Natural killer cell (primary cell): ENCODE results near the gene PLEKHA1. TPM values are rescaled to one million over a fixed set of nuclear protein-coding genes. Genes with fewer than 3 reads are reported as not detected.

Experiments used
- ATAC-seq, 3 donors: fragments of 150-1000 bp in 2 of 3; fragments of 200-7000 bp in 1 of 3; cut with Tn5 transposase; 1 replicate in 1 of 3; 2 replicates in 2 of 3; pipeline ENCODE4 v1.10.0; 2021; ENCODE audit warnings: mild to moderate bottlenecking in 2 of 3, moderate library complexity in 2 of 3
- DNase-seq, 2 donors: peaks; one replicate each; pipeline versions ENCODE4 v3.0.0 to v3.0.0-alpha.2; 2013 to 2021; ENCODE audit warnings: mixed read lengths in 1 of 2
- H3K27ac ChIP-seq: one replicate; pipeline ENCODE4 v1.5.1; 2013; ENCODE audit warnings: mild to moderate bottlenecking, low read length
- H3K27me3 ChIP-seq: one replicate; pipeline ENCODE4 v1.6.1; 2013; ENCODE audit warnings: low read length; ENCODE audit not compliant: control insufficient read depth, insufficient read depth
- H3K36me3 ChIP-seq: one replicate; pipeline ENCODE4 v1.6.1; 2013; ENCODE audit warnings: low read length; ENCODE audit not compliant: control insufficient read depth, insufficient read depth
- H3K4me1 ChIP-seq: one replicate; pipeline ENCODE4 v1.6.1; 2013; ENCODE audit warnings: low read length; ENCODE audit not compliant: control insufficient read depth, insufficient read depth
- H3K4me3 ChIP-seq: one replicate; pipeline ENCODE4 v1.5.1; 2013; ENCODE audit warnings: low read length
- H3K9me3 ChIP-seq: one replicate; pipeline ENCODE4 v1.6.1; 2013; ENCODE audit warnings: low read length; ENCODE audit not compliant: control insufficient read depth, insufficient read depth
- H3K27ac Mint-ChIP-seq, 2 donors: one replicate each; pipeline ENCODE4 v1.8.0; 2022; ENCODE audit warnings: mild to moderate bottlenecking in 2 of 2, mixed read lengths in 2 of 2, moderate library complexity in 1 of 2
- H3K27me3 Mint-ChIP-seq, 2 donors: one replicate each; pipeline ENCODE4 v1.8.0; 2022; ENCODE audit warnings: low read depth in 2 of 2, mixed read lengths in 2 of 2
- H3K36me3 Mint-ChIP-seq: one replicate; pipeline ENCODE4 v1.8.0; 2022; ENCODE audit warnings: mixed read lengths
- H3K4me1 Mint-ChIP-seq, 2 donors: one replicate each; pipeline ENCODE4 v1.8.0; 2022; ENCODE audit warnings: mixed read lengths in 2 of 2
- H3K4me3 Mint-ChIP-seq: one replicate; pipeline ENCODE4 v1.8.0; 2022; ENCODE audit warnings: mild to moderate bottlenecking, moderate library complexity, mixed read lengths
- H3K9me3 Mint-ChIP-seq, 2 donors: one replicate each; pipeline ENCODE4 v1.8.0; 2022; ENCODE audit warnings: mixed read lengths in 2 of 2
- CTCF ChIP-seq: fragments of 200-600 bp; IDR thresholded peaks from one replicate; pipeline ENCODE4 v1.8.0; 2022; ENCODE audit warnings: antibody characterized with exemption
- WGBS: methylation state at CpG from one replicate; pipeline ENCODE4 v1.1.7; 2013; ENCODE audit warnings: missing lambda C conversion rate; ENCODE audit not compliant: insufficient coverage; 5-methylcytosine and 5-hydroxymethylcytosine counted together
- intact Hi-C: fragments of 100-400 bp; cut with micrococcal nuclease; formaldehyde crosslinking; loops from one replicate; pipeline ENCODE4 v1.14.2; 2022
- total RNA-seq, 4 donors: library from RNA; stranded (reverse); fragments of 120-200 nt in 1 of 4; gene quantifications; one replicate each; pipeline versions ENCODE4 v1.2.3 to v1.2.4, GENCODE V29; 2013 to 2022

The PLEKHA1 gene
- total RNA-seq, 3 donors from 2014 or later (not counting 1 experiment from before 2014, with no cell fraction given), result 45.9 to 64.6 (median 56.1) TPM

- no peaks in the 10 kb centered on the region for H3K9me3 Mint-ChIP-seq
- Histone ChIP-seq H3K4me3 (no peak overlapping the region), H3K9me3 (no peaks in the 10 kb centered on the region), H3K27ac (no peak overlapping the region), H3K4me1 (peaks cover 3% of the 10 kb centered on the region), H3K36me3 (no peaks in the 10 kb centered on the region), H3K27me3 (peaks cover 2% of the 10 kb centered on the region)
- no peak overlapping the region for H3K27ac Mint-ChIP-seq
- intact Hi-C loops, result no loop called here
- H3K4me1 Mint-ChIP-seq, result peaks cover 4% of the 10 kb centered on the region in 2 donors
- no peaks in the 10 kb centered on the region for H3K36me3 Mint-ChIP-seq
- H3K27me3 Mint-ChIP-seq, result peaks cover 34 to 69% of the 10 kb centered on the region in 2 donors
- WGBS, result 78% methylated on average over 6 of the region's 6 CpGs
- no peak for ATAC-seq
- no peak for TF ChIP-seq CTCF
- no peak for DNase-seq
- H3K4me3 Mint-ChIP-seq, result no peak overlapping the region
Observed at GRCh38 chr10:122467701-122468100, 93.2 kb downstream of the PLEKHA1 start.

- DNase-seq (no peak), ATAC-seq (no peak)
- H3K27me3 ChIP-seq, result no peaks in the 10 kb centered on the region
- TF ChIP-seq CTCF, result no peak
- Mint-ChIP-seq H3K36me3 (no peaks in the 10 kb centered on the region), H3K9me3 (no peaks in the 10 kb centered on the region), H3K4me3 (no peak overlapping the region), H3K27ac (no peak overlapping the region), H3K27me3 (peaks cover 27 to 62% of the 10 kb centered on the region in 2 donors), H3K4me1 (no peaks in the 10 kb centered on the region)
- intact Hi-C loops, result no loop called here
- WGBS, result 85% methylated on average over 5 of the region's 5 CpGs
- no peak overlapping the region for H3K4me3 ChIP-seq
- no peaks in the 10 kb centered on the region for H3K4me1 ChIP-seq
- H3K27ac ChIP-seq, result no peak overlapping the region
- no peaks in the 10 kb centered on the region for H3K36me3 ChIP-seq
- no peaks in the 10 kb centered on the region for H3K9me3 ChIP-seq
Observed at GRCh38 chr10:122468307-122468925, 93.9 kb downstream of the PLEKHA1 start.

- no peaks in the 10 kb centered on the region for H3K27me3 ChIP-seq
- no peak overlapping the region for H3K4me3 Mint-ChIP-seq
- no peaks in the 10 kb centered on the region for H3K36me3 ChIP-seq
- peaks cover under 1 to 1% of the 10 kb centered on the region in 2 donors for H3K4me1 Mint-ChIP-seq
- no peak for TF ChIP-seq CTCF
- peaks cover 24 to 61% of the 10 kb centered on the region in 2 donors for H3K27me3 Mint-ChIP-seq
- H3K27ac Mint-ChIP-seq, result no peak overlapping the region
- no peak overlapping the region for H3K4me3 ChIP-seq
- ATAC-seq (no peak), DNase-seq (no peak)
- no peak overlapping the region for H3K27ac ChIP-seq
- no peaks in the 10 kb centered on the region for H3K9me3 ChIP-seq
- H3K4me1 ChIP-seq, result no peaks in the 10 kb centered on the region
- no peaks in the 10 kb centered on the region for H3K36me3 Mint-ChIP-seq
- WGBS, result 90% methylated on average over 11 of the region's 11 CpGs
- intact Hi-C loops, result no loop called here
- H3K9me3 Mint-ChIP-seq, result no peaks in the 10 kb centered on the region
Observed at GRCh38 chr10:122468926-122469781, 94.6 kb downstream of the PLEKHA1 start.
